NCI-H82 (cell line): Measurements from ENCODE around the gene EPHB2.
A peak's percentile ranks its signal among the peaks of the same experiment; 100 is the strongest.

Experiments
- DNase-seq: peaks from one replicate; lab custom pipeline; 2025; lab: John Stamatoyannopoulos, UW

Gene EPHB2

GRCh38 chr1:22780696-22781095 lies 70.1 kb downstream of the EPHB2 start:
- DNase-seq: peak; percentile 81

DNA sequence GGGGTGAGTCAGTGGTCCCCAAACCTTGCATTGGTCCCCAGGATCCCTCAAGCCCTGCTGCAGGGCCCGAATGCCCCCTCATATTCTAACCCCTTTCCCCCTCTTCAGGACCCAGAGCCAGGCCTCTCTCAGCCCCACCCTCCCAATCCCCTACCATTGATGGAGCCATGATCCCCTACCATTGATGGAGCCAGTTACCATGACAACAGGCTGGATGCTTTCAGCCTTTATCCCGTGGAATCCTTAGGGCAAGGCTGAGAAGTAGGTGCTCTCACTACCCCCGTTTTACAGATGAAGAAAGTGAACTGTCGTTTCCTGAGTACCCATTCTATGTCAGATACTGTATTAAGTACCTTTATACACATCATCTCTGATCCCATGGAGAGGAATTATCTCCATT lies 70.8 kb downstream of the EPHB2 start:
- DNase-seq: no peak

DNA sequence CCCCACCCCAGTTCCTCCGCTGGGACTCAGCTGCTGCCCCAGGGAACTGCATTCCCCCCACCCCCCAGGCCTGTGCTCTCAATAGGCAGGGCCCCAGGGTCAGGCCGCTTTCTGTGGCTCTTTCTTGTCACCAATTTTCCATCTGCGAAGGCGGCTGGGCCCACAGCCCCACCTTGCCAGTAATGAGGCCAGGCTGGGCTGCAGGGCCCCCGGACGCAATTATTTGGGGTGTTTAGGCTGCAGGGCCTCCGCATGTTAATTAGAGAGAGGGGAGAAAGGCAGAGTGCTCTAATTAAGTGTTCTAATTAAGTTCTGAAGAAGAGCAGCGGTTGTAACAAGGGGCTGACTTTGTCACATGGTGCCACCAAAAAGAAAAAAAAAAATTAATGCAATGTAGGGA lies 71.8 kb downstream of the EPHB2 start:
- no peak for DNase-seq

DNA sequence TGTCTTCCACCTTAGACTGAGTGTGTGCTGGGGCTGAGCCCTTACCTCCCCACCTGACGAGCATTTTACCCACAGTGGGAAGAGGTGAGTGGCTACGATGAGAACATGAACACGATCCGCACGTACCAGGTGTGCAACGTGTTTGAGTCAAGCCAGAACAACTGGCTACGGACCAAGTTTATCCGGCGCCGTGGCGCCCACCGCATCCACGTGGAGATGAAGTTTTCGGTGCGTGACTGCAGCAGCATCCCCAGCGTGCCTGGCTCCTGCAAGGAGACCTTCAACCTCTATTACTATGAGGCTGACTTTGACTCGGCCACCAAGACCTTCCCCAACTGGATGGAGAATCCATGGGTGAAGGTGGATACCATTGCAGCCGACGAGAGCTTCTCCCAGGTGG lies 73.7 kb downstream of the EPHB2 start:
- no peak for DNase-seq

- no peak for DNase-seq
Measured at GRCh38 chr1:22784737-22785136, 74.1 kb downstream of the EPHB2 start.

- no peak for DNase-seq
Measured at GRCh38 chr1:22786101-22786500, 75.5 kb downstream of the EPHB2 start.

- no peak for DNase-seq
Measured at GRCh38 chr1:22786719-22787489, 76.3 kb downstream of the EPHB2 start.

- no peak for DNase-seq
Measured at GRCh38 chr1:22787636-22788035, 77.0 kb downstream of the EPHB2 start.

DNA sequence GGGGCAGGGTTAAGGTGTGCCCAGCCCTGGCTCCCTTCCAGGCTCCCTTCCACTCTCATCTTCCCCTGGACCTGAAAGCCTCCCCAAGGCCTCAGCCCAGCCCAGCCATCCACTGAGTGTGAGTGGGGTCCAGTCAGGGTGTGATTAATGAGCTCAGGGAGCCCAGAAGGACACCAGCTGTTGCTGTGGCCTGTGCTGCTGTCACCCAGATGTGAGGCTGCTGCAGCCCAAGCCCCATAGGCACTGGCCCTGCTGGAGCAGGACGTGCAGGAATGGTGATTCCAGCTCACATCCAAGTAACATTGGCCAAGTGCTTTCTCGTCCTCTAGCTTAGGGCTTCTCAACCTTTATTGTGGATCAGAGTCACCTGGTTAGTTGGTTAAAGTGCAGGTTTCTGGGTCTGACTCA lies 77.6 kb downstream of the EPHB2 start:
- DNase-seq: peak; percentile 39

DNA sequence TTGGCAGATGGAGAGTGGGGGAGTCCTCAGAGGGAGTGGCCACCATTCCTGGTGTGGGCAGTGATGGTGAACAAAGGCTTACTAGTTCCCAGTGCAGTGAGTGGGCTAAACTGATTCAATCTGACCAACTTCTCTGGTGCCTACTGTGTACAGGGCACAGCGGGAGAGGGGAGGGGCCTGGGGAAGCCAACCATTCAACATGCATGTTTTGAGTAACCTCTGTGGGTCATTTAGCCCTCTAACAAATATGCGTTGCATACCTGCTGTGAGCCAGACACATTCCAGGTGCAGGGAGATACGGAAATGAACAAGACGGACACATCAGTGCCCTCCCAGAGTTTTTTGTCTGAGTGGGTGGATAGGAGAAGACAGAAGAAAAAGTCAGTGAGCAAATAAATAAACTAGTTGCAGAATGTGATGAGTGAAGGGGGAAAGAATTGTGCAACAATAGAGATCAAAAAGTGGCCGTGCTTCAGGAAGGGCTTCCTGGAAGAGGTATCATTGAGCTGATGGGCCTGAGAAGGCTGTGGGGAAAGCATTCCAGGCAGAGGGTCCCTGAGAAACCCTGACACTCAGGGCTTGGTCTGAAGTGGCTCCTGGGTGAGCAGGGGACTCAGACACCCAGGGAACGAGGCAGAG lies 78.8 kb downstream of the EPHB2 start:
- DNase-seq: peak; percentile 45

- peak; percentile 68 for DNase-seq
Measured at GRCh38 chr1:22790232-22791008, 79.8 kb downstream of the EPHB2 start.

DNA sequence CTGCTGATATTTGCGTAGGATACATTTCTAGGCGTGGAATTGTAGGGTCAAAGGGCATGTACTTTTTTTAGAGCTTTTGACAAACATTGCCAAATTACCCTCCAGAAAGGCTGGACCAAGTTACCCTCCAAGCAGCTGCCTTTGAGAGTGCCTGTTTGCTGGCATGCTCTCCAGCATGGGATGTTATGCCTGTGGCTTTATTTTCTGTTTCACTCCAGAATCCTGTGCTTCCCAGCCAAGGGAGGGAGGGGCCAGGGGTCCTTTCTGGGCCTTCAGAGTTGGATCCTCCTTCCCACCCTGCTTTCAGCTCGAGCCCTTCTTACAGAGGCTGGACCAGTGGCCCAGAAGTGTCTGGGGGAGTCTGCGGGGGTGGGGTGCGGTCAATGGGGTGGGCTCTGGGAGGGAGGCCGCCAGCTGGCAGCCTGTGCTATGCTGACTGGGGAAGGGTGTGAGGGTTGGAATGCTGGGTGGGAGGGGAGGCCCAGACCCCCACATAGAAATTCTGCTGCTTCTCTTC lies 81.2 kb downstream of the EPHB2 start:
- no peak for DNase-seq

- DNase-seq: no peak
Measured at GRCh38 chr1:22792396-22793160, 81.9 kb downstream of the EPHB2 start.

GRCh38 chr1:22793647-22794046 lies 83.0 kb downstream of the EPHB2 start:
- no peak for DNase-seq

GRCh38 chr1:22794647-22795365 lies 84.2 kb downstream of the EPHB2 start:
- DNase-seq: peak; percentile 95

- no peak for DNase-seq
Measured at GRCh38 chr1:22795366-22795714, 84.7 kb downstream of the EPHB2 start.

GRCh38 chr1:22796642-22797041 lies 86.0 kb downstream of the EPHB2 start:
- no peak for DNase-seq

DNA sequence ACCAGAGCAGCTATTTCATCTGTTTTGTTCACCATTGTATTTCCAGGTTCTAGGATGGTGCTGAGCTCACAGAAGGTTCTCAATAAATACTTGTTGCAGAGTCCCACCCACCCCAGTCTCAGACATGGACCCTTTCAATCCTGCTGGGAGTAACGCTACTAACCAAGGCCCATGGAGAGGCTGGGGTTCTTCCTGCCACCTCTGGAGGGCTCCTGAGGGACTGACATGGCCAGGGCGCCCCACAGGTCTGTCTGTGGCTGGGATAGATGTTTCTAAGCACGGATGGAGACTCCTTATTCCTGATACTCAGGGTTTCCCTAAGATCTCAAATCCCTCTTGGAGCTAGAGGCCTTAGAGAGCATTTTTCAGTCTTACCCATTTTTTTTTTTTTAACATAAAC lies 87.4 kb downstream of the EPHB2 start:
- DNase-seq: no peak

DNA sequence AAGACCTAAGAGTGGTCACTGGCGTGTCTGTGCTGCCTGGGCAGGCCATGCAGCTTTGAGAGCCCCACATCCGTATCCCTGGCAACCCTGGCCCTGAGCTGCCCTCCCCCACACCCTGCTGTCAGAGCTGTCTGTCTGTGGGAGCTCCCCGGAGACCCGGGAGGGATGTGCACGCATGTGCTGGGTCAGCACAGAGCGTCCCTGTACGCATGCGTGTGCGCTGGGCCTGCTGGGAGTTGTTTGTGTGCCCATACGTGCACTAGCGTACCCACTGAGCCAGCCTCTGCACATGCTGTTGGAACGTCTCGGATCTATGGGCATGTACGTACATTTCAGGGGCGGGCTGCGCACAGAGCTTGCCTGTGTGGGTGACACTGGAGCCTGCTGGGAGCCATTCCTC lies 89.3 kb downstream of the EPHB2 start:
- DNase-seq: peak; percentile 68

DNA sequence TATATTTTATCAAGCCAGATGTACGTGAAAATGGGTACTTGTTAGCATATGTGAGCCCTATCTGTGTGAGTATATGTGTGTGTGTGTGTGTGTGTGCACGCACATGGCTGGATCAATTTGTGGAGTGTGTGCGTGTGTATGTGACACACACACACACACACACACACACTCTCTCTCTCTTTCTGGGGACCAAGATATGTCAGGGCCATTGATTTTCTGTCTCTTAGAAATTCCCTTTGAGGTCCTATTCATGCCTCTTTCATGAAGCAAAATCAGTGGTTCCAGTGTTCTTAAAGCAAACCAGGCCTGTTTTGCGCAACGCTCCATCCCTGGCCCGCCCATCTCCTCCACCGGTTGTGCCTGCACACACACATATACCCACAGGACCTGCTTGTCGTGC lies 90.0 kb downstream of the EPHB2 start:
- DNase-seq: no peak

- DNase-seq: no peak
Measured at GRCh38 chr1:22801347-22801746, 90.7 kb downstream of the EPHB2 start.
